Naive thymus-derived CD8-positive, alpha-beta T cell (primary cell): ENCODE results near the gene LYZL6. TPM values are rescaled to one million over a fixed set of nuclear protein-coding genes. Genes with fewer than 3 reads are reported as not detected.

Source experiments
- ATAC-seq, 2 donors: fragments of 150-1000 bp; cut with Tn5 transposase in 1 of 2; sonication (Bioruptor Pico), chemical (Tn5 transposase) in 1 of 2; 1 replicate in 1 of 2; 2 replicates in 1 of 2; pipeline ENCODE4 v1.10.0; 2021; ENCODE audit warnings: mild to moderate bottlenecking in 2 of 2, moderate library complexity in 2 of 2
- POLR2A ChIA-PET: fragments of 350-600 bp; sonication (Branson Sonifier 250); formaldehyde crosslinking; loops from one replicate; lab custom pipeline; 2021; ENCODE audit warnings: antibody characterized with exemption; lab: Charles Lee
- DNase-seq, 10 donors: peaks; one replicate each; pipeline versions ENCODE4 v3.0.0 to v3.0.0-alpha.2; 2020 to 2022
- H3K27ac Mint-ChIP-seq, 10 donors: one replicate each; pipeline ENCODE4 v1.8.0; 2020 to 2022; ENCODE audit warnings: mild to moderate bottlenecking in 10 of 10, mixed read lengths in 10 of 10, moderate library complexity in 4 of 10, inconsistent platforms in 1 of 10
- H3K27me3 Mint-ChIP-seq, 5 donors: one replicate each; pipeline ENCODE4 v1.8.0; 2021 to 2022; ENCODE audit warnings: mixed read lengths in 5 of 5
- H3K36me3 Mint-ChIP-seq, 3 donors: one replicate each; pipeline ENCODE4 v1.8.0; 2020 to 2022; ENCODE audit warnings: mixed read lengths in 3 of 3, mild to moderate bottlenecking in 2 of 3, inconsistent platforms in 1 of 3
- H3K4me1 Mint-ChIP-seq, 4 donors: one replicate each; pipeline ENCODE4 v1.8.0; 2021 to 2022; ENCODE audit warnings: mixed read lengths in 4 of 4
- H3K4me3 Mint-ChIP-seq, 10 donors: one replicate each; pipeline ENCODE4 v1.8.0; 2020 to 2022; ENCODE audit warnings: mild to moderate bottlenecking in 10 of 10, mixed read lengths in 10 of 10, moderate library complexity in 6 of 10, inconsistent platforms in 1 of 10
- H3K9me3 Mint-ChIP-seq, 9 donors: one replicate each; pipeline ENCODE4 v1.8.0; 2020 to 2022; ENCODE audit warnings: mixed read lengths in 9 of 9, mild to moderate bottlenecking in 3 of 9, inconsistent platforms in 1 of 9, moderate library complexity in 1 of 9
- polyA plus RNA-seq, 3 donors: library from polyadenylated mRNA; unstranded; fragments of 300-500 nt; fragmentation: Illumina TruSeq; gene quantifications; one replicate each; pipeline ENCODE4 v1.2.3, GENCODE V29; 2021
- total RNA-seq, 8 experiments: library from RNA in 2 of 8; stranded (reverse) in 2 of 8; gene quantifications; one replicate each; pipeline ENCODE4 v1.2.3 and lab custom pipeline; 2021 to 2026

Gene LYZL6
- total and polyA plus RNA-seq, 5 experiments from 2014 or later, result not detected

- H3K36me3 Mint-ChIP-seq, result no peaks in the 10 kb centered on the region
- no peak overlapping the region for H3K4me3 Mint-ChIP-seq
- peaks cover 0 to 33% (median 7%) of the 10 kb centered on the region in 4 donors for H3K4me1 Mint-ChIP-seq
- H3K27ac Mint-ChIP-seq, result no peak overlapping the region
- H3K27me3 Mint-ChIP-seq, result no peaks in the 10 kb centered on the region
- ATAC-seq (no peak), DNase-seq (no peak)
- POLR2A ChIA-PET, result interaction anchor here (1.6 kb wide), 1 partner anchor 18 kb away, joined by 3 read pairs; no protein-coding TSS in a partner anchor
- no peaks in the 10 kb centered on the region for H3K9me3 Mint-ChIP-seq
Measured at GRCh38 chr17:35914354-35914753, 29.2 kb downstream of the LYZL6 start.

DNA sequence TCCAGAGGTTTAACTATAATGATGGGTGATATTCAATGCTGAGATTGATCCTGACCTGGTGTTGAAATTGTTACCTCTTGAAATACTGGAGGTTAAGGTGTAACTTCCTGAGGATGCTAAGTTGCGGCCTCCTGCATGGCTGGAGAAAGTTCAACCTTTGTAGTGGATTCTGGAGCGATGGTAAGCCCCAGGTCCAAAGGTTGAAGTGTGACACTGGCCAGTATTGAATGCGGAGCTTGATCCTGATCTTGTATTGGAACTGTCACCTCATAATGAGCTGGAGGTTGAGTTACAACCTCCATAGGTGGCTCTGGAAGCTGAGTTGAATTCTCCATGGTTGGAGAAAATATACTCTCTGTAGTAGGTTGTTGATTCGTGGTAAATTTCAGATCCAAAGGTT is 29.9 kb downstream of the LYZL6 start:
- no peaks in the 10 kb centered on the region for H3K27me3 Mint-ChIP-seq
- no peak for ATAC-seq
- DNase-seq, result no peak
- POLR2A ChIA-PET, result no interaction called here
- H3K27ac Mint-ChIP-seq, result peak overlapping the region in 1 of 10 donors; percentile 36
- H3K36me3 Mint-ChIP-seq, result no peaks in the 10 kb centered on the region
- H3K4me1 Mint-ChIP-seq, result peaks cover 0 to 30% (median 6%) of the 10 kb centered on the region in 4 donors
- H3K4me3 Mint-ChIP-seq, result no peak overlapping the region
- no peaks in the 10 kb centered on the region for H3K9me3 Mint-ChIP-seq

DNA sequence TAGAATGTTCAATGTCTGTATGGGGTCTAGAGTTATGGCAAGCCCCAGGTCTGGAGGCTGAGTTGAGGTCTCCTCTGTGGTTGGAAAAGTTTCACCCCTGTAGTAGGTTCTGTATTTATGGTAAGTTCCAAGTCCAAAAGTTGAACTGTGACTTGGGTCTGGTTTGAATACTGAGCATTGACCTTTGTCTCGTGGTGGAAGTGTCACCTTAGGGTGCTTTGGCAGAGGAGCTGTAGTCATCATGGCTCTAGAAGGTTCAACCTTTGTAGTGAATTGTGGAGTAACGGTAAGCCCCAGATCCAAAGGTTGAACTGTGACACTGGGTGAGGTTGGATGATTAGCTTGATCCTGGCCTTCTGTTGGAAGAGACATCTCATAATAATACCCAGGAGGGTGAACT is 30.6 kb downstream of the LYZL6 start:
- no peaks in the 10 kb centered on the region for H3K9me3 Mint-ChIP-seq
- POLR2A ChIA-PET, result no interaction called here
- no peak overlapping the region for H3K27ac Mint-ChIP-seq
- ATAC-seq (no peak), DNase-seq (no peak)
- peaks cover 0 to 26% (median 3%) of the 10 kb centered on the region in 4 donors for H3K4me1 Mint-ChIP-seq
- no peaks in the 10 kb centered on the region for H3K36me3 Mint-ChIP-seq
- no peak overlapping the region for H3K4me3 Mint-ChIP-seq
- H3K27me3 Mint-ChIP-seq, result no peaks in the 10 kb centered on the region

GRCh38 chr17:35912339-35912912 is 31.1 kb downstream of the LYZL6 start:
- Mint-ChIP-seq H3K4me3 (no peak overlapping the region), H3K27me3 (no peaks in the 10 kb centered on the region), H3K36me3 (no peaks in the 10 kb centered on the region), H3K9me3 (no peaks in the 10 kb centered on the region), H3K27ac (no peak overlapping the region), H3K4me1 (peaks cover 0 to 26% (median 3%) of the 10 kb centered on the region in 4 donors)
- ATAC-seq (no peak), DNase-seq (no peak)
- POLR2A ChIA-PET, result no interaction called here

DNA sequence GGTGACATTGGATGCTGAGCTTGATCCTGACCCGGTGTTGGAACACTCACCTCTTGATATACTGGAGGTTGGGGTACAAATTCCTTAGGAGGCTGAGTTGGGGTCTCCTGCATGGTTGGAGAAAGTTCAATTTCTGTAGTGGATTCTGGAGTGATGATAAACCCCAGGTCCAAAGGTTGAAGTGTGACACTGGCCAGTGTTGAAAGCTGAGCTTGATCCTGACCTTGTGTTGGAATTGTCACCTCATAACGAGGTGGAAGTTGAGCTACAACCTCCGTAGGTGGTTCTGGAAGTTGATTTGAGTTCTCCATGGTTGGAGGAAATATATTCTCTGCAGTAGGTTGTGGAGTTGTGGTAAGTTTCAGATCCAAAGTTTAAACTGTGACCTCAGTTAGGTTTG is 34.1 kb downstream of the LYZL6 start:
- DNase-seq (no peak), ATAC-seq (no peak)
- Mint-ChIP-seq H3K4me3 (no peak overlapping the region), H3K36me3 (no peaks in the 10 kb centered on the region), H3K9me3 (no peaks in the 10 kb centered on the region), H3K4me1 (peaks cover 0 to 14% (median 3%) of the 10 kb centered on the region in 4 donors), H3K27ac (no peak overlapping the region), H3K27me3 (no peaks in the 10 kb centered on the region)
- POLR2A ChIA-PET, result interaction anchor here (1.2 kb wide), 1 partner anchor 11 kb away, joined by 3 read pairs; no protein-coding TSS in a partner anchor

GRCh38 chr17:35907691-35908090 is 35.8 kb downstream of the LYZL6 start:
- H3K9me3 Mint-ChIP-seq, result no peaks in the 10 kb centered on the region
- POLR2A ChIA-PET, result no interaction called here
- ATAC-seq, result no peak
- no peak overlapping the region for H3K4me3 Mint-ChIP-seq
- H3K36me3 Mint-ChIP-seq, result no peaks in the 10 kb centered on the region
- no peak for DNase-seq
- H3K27ac Mint-ChIP-seq, result no peak overlapping the region
- H3K4me1 Mint-ChIP-seq, result peaks cover 0 to 10% (median 3%) of the 10 kb centered on the region in 4 donors
- H3K27me3 Mint-ChIP-seq, result no peaks in the 10 kb centered on the region

DNA sequence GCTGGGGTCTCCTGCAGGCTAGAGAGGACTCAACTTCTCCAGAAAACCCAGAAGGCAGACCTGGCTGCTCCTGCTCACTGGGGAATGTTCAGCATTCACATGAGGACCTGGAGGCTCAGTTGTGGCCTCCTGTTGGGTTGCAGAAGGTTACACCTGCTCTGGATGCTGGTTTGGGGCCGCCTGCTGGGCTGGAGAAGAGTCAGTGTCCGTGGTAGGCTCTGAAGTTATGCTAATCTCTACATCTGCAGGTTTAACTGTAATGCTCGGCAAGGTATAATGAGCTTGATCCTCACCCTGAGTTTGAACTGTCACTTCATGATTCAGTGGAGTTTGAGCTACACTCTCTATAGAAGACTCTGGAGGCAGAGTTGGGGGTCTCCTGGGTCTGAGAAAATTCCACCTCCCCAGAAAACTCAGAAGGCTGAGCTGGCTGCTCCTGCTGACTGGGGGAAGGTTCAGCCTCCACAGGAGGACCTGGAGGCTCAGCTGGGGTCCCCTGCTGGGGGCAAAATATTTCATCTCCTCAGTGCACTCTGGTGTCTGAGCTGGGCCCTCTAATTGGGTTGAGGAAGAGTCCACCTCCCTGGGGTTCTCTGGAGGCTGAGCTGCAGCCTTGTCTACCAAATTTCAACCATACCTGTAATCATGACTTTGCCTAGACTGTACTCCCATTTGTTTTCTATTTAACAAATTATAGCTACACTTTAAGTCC is 36.4 kb downstream of the LYZL6 start:
- peaks cover 0 to 12% (median 5%) of the 10 kb centered on the region in 4 donors for H3K4me1 Mint-ChIP-seq
- H3K27me3 Mint-ChIP-seq, result no peaks in the 10 kb centered on the region
- DNase-seq (no peak), ATAC-seq (no peak)
- H3K9me3 Mint-ChIP-seq, result no peaks in the 10 kb centered on the region
- H3K27ac Mint-ChIP-seq, result no peak overlapping the region
- H3K36me3 Mint-ChIP-seq, result no peaks in the 10 kb centered on the region
- H3K4me3 Mint-ChIP-seq, result no peak overlapping the region
- POLR2A ChIA-PET, result no interaction called here

DNA sequence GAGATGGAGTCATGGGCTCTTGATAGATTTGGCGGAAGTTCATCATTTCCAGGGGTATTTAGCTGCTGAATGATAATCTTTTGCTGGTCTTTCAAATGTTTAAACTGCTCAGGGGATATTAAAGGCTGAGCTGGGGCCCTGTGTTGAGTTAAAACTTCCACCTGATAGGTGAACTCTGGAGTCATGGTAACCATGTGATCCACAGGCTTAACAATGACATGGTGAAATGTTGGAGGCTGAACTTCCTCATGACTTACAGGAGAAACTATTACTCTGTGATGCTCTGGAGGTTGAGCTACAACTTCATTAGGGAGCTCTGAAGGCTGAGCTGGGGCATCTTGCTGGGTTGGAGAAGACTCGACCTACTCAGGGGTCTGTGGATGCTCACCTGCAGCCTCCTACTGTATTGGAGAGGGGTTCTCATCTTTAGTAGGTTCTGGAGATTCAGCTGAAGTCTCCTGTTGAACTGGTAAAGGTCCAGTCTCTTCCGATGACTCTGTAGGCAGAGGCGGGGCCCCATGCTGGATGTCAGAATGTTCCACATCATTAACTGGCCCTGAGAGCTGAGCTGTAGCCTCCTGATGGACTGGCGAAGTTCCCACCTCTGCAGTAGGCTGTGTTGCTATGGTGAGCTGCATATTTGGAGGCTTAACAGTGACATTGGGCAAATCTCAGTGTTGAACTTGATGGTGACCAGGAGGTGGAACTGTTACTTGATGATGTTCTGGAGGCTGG is 37.2 kb downstream of the LYZL6 start:
- H3K4me1 Mint-ChIP-seq, result peaks cover 0 to 16% (median 6%) of the 10 kb centered on the region in 4 donors
- H3K27me3 Mint-ChIP-seq, result no peaks in the 10 kb centered on the region
- no peak overlapping the region for H3K27ac Mint-ChIP-seq
- no peaks in the 10 kb centered on the region for H3K36me3 Mint-ChIP-seq
- H3K9me3 Mint-ChIP-seq, result no peaks in the 10 kb centered on the region
- POLR2A ChIA-PET, result no interaction called here
- H3K4me3 Mint-ChIP-seq, result no peak overlapping the region
- ATAC-seq, result no peak
- no peak for DNase-seq

DNA sequence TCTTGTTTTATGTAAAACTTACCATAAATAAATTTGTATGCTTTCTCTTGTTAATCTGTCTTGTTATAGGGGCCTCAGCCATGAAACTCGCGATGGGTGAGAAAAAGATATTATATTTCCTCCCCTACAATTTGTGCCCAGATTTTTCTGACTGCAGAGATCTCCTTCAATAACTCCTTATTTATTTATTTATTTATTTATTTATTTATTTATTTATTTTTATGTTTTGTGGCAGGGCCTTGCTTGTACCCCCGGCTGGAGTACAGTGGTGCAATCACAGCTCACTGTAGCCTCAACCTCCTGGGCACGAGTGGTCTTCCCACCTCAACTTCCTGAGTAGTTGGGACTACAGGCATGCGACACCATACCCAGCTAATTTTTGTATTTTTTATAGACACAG is 40.1 kb downstream of the LYZL6 start:
- DNase-seq (no peak), ATAC-seq (no peak)
- Mint-ChIP-seq H3K27ac (peak overlapping the region in 4 of 10 donors; percentile 17 to 77 (median 52)), H3K9me3 (no peaks in the 10 kb centered on the region), H3K4me1 (peaks cover 15 to 42% (median 33%) of the 10 kb centered on the region in 4 donors), H3K27me3 (peaks cover 0 to 8% (median 0%) of the 10 kb centered on the region in 5 donors), H3K4me3 (no peak overlapping the region), H3K36me3 (no peaks in the 10 kb centered on the region)
- POLR2A ChIA-PET, result no interaction called here

DNA sequence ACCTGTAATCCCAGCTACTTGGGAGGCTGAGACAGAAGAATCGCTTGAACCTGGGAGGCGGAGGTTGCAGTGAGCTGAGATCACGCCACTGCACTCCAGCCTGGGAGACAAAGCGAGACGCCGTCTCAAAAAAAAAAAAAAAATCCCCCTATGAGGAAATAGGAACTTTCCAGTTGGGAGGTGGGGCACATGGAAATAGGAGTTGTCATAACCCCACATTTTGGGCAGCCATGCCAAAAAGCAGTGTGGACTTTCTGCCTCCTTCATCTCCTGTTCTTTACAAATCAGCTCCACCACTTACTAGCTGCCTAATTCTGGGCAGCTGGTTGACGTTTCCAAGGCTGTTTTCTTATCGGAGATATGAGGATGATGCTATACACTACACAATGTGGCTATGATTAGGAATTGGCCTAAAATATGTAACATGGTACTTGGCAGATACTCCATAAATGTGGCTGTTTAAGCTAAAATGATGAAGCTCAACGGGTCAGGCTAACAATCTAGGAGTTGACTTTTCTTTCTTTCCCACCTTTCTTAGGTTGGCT is 41.8 kb downstream of the LYZL6 start:
- peaks cover 18 to 56% (median 43%) of the 10 kb centered on the region in 4 donors for H3K4me1 Mint-ChIP-seq
- no peaks in the 10 kb centered on the region for H3K36me3 Mint-ChIP-seq
- peaks cover 0 to 8% (median 0%) of the 10 kb centered on the region in 5 donors for H3K27me3 Mint-ChIP-seq
- H3K9me3 Mint-ChIP-seq, result no peaks in the 10 kb centered on the region
- DNase-seq (no peak), ATAC-seq (no peak)
- POLR2A ChIA-PET, result interaction anchor here (0.6 to 1.4 kb wide), 4 partner anchors 25 to 556 kb away, joined by 3 to 4 read pairs (median 4); no protein-coding TSS in a partner anchor
- peak overlapping the region in 1 of 10 donors; percentile 8 for H3K4me3 Mint-ChIP-seq
- peak overlapping the region in 3 of 10 donors; percentile 50 to 92 (median 90) for H3K27ac Mint-ChIP-seq

DNA sequence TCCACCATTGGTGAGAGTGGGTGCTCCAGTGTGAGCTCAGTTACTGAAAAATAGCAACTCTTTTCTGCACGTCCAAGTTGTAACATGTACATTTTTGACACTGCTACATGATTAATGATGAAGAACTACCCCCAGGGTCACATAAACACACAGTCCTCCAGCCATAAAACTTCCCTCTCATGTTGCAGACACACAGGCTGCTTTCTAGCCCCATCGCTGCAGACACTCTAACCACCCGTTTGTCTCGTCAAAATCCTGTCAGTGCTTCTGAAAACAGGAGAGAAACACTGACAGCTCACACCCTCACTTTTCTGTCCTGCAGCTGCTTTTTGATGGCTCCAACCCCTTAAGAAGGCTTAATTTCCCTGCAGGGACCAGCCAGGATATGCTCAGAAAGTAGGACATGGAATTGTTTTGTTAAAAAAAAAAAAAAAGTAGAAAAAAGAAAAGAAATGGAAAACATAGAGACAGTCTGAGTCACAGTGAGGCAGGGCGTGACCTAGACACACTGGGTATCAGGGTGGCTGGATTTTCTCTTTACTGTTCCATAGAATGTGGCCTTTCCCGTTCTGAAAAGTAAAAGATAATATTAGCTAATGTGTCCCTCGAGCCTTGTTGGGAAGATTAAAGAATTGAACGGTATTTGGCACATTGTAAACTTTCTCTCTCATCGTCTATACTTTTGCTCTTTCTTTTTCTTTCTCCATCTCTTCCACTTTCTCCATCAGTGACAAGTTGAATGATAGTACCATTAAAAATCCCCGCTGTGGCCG is 42.6 kb downstream of the LYZL6 start:
- ATAC-seq (peak; percentile 42 to 43), DNase-seq (no peak)
- Mint-ChIP-seq H3K36me3 (no peaks in the 10 kb centered on the region), H3K4me3 (peak overlapping the region in 9 of 10 donors; percentile 7 to 77 (median 49)), H3K9me3 (no peaks in the 10 kb centered on the region), H3K4me1 (peaks cover 20 to 63% (median 49%) of the 10 kb centered on the region in 4 donors), H3K27ac (peak overlapping the region; percentile 33 to 92 (median 76)), H3K27me3 (peaks cover 0 to 8% (median 0%) of the 10 kb centered on the region in 5 donors)
- POLR2A ChIA-PET, result interaction anchor here (0.6 to 1.4 kb wide), 3 partner anchors 23 to 26 kb away, joined by 3 read pairs; no protein-coding TSS in a partner anchor

GRCh38 chr17:35900280-35900679 is 43.2 kb downstream of the LYZL6 start:
- H3K27ac Mint-ChIP-seq, result peak overlapping the region in 8 of 10 donors; percentile 33 to 92 (median 75)
- POLR2A ChIA-PET, result interaction anchor here (0.8 kb wide), 1 partner anchor 22 kb away, joined by 3 read pairs; no protein-coding TSS in a partner anchor
- H3K27me3 Mint-ChIP-seq, result peaks cover 0 to 8% (median 0%) of the 10 kb centered on the region in 5 donors
- H3K36me3 Mint-ChIP-seq, result no peaks in the 10 kb centered on the region
- H3K9me3 Mint-ChIP-seq, result no peaks in the 10 kb centered on the region
- peak; percentile 16 to 36 for ATAC-seq
- peak overlapping the region in 8 of 10 donors; percentile 1 to 77 (median 27) for H3K4me3 Mint-ChIP-seq
- H3K4me1 Mint-ChIP-seq, result peaks cover 20 to 69% (median 54%) of the 10 kb centered on the region in 4 donors
- no peak for DNase-seq
